LNCaP clone FGC (cell line): ENCODE results near the gene ZNHIT6.

ENCODE experiments used
- DNase-seq: peaks from one replicate; pipeline ENCODE4 v3.0.0-alpha.2; 2011; ENCODE audit warnings: low read depth
- H3K4me3 ChIP-seq: 2 replicates; pipeline ENCODE4 v1.5.1; 2011; ENCODE audit warnings: mild to moderate bottlenecking, low read depth, low read length, control low read depth
- TF ChIP-seq, protein P1 (sequence below): IDR thresholded peaks from 2 replicates; pipeline ENCODE4 v1.5.1; 2012; ENCODE audit warnings: mild to moderate bottlenecking; ENCODE audit not compliant: control insufficient read depth, insufficient read depth; ENCODE audit errors: extremely low read depth

The ZNHIT6 gene, protein sequence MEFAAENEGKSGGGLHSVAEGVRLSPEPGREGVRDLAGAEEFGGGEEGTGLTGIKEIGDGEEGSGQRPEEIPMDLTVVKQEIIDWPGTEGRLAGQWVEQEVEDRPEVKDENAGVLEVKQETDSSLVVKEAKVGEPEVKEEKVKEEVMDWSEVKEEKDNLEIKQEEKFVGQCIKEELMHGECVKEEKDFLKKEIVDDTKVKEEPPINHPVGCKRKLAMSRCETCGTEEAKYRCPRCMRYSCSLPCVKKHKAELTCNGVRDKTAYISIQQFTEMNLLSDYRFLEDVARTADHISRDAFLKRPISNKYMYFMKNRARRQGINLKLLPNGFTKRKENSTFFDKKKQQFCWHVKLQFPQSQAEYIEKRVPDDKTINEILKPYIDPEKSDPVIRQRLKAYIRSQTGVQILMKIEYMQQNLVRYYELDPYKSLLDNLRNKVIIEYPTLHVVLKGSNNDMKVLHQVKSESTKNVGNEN

DNA sequence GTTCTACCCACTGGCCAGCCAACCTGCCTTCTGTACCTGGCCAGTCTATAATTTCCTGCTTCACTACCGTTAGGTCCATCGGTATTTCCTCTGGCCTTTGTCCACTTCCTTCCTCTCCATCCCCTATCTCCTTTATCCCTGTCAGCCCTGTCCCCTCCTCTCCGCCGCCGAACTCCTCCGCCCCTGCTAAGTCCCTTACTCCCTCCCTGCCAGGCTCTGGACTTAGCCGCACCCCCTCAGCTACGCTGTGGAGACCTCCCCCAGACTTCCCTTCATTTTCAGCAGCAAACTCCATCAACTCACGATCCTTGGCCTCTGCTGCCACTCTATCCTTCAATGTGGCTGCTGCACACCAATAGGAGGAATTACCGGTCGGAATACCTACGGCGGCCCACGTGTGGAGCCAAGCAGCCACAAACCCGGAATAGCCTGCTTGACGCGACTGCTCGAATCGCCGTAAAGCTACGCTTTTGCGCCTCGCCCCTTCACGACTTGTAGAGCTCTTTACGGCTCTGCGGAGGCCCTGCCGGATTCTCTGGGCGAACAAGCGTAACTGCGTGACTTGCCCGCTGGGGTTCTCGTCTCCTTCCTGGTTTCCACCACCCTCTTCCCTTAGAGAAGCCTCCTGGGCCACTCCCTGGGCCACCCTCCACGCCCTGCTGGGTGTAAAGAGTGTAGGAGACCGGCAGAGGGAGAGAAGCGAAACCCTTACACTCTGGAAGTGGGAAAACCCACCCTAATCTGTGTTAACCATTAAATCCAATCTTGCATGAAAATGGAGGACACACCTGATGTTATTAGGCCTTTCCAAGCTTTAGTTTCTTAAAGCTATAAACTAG lies at the start of gene ZNHIT6:
ZNHIT6 (minus strand) TSS at position 444 of the 839 bp plus-strand sequence; CDS start at position 295, 149 bp downstream.
- TF ChIP-seq, protein P1, sequence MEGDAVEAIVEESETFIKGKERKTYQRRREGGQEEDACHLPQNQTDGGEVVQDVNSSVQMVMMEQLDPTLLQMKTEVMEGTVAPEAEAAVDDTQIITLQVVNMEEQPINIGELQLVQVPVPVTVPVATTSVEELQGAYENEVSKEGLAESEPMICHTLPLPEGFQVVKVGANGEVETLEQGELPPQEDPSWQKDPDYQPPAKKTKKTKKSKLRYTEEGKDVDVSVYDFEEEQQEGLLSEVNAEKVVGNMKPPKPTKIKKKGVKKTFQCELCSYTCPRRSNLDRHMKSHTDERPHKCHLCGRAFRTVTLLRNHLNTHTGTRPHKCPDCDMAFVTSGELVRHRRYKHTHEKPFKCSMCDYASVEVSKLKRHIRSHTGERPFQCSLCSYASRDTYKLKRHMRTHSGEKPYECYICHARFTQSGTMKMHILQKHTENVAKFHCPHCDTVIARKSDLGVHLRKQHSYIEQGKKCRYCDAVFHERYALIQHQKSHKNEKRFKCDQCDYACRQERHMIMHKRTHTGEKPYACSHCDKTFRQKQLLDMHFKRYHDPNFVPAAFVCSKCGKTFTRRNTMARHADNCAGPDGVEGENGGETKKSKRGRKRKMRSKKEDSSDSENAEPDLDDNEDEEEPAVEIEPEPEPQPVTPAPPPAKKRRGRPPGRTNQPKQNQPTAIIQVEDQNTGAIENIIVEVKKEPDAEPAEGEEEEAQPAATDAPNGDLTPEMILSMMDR = peak; percentile 35; the same call in 1 of the 2 replicates
- peak; percentile 97 for DNase-seq
- peak within 1 kb of the TSS; percentile 93 for H3K4me3 ChIP-seq

DNA sequence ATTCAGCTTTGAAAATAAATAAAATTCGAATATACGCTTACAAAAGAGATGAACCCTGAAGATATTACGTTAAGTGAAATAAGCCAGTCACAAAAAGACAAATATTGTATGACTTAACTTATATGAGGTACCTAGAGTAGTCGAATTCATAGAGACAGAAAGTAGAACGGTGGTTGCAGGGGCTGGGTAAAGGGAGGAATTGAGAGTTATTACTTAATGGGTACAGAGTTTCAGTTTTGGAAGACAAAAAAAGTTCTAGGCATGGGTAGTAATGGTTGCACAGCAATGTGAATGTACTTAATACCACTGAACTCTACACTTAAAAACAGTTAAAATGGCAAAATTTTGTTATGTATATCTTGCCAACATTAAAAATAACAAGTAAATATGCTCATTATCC lies 48.6 kb upstream of the ZNHIT6 start:
- no peak overlapping the region for H3K4me3 ChIP-seq
- DNase-seq = no peak
- TF ChIP-seq, protein P1 = no peak

DNA sequence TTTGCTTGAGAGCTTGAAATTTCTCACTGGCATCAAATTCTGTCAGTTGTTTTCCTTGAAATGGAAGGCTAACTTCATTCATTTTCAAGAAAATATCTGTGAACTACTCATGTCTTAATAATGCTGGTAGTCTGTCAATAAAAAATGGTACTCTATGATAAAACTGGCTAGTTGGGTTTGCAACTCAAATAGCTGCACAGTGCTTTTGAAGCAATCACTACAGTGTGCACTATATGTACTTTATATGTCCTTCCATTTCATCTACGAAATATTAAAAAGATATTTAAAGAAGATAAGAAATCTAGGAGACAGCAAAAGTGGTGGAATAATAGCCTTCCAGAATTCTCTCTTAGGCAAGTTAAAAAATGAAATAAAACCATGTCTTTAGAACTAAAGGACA lies 39.9 kb upstream of the ZNHIT6 start:
- no peak overlapping the region for H3K4me3 ChIP-seq
- TF ChIP-seq, protein P1 = no peak
- DNase-seq = no peak

DNA sequence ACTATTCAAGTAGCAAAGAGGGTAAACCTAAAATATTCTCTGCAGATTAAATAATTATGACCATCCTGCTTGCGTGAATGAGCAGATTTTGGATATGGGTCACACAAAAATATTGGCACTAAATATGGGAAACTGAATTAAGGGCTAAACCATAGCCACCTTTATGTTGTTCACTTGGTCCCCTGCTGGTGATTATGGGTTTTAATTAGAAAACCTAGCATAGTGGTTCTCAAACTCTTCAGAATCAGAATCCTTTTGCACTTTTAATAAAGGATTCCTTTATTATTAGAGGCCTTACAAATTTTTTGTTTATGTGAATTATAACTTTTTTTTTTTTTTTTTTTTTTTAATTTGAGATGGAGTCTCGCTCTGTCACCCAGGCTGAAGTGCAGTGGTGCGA lies 38.5 kb upstream of the ZNHIT6 start:
- no peak for DNase-seq
- no peak overlapping the region for H3K4me3 ChIP-seq
- TF ChIP-seq, protein P1 = no peak

DNA sequence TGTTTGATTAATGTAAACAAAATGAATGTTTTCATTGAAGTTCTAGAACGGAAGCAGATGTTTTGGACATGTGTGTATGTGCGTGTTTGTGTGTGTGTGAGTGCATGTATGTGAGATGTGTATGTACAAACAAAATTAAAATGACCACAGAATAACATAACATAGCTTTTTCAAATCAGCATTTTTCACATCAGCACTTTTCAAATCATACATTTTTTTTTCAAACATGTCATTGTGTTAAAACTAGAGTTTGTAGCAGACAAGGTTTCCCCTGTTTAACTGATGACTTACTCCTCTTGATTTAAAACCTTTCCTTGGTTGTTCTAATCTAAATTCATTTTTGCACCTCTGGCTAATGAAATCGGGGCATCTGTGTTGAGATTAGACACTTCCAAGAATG lies 35.6 kb upstream of the ZNHIT6 start:
- TF ChIP-seq, protein P1 = no peak
- no peak overlapping the region for H3K4me3 ChIP-seq
- no peak for DNase-seq

DNA sequence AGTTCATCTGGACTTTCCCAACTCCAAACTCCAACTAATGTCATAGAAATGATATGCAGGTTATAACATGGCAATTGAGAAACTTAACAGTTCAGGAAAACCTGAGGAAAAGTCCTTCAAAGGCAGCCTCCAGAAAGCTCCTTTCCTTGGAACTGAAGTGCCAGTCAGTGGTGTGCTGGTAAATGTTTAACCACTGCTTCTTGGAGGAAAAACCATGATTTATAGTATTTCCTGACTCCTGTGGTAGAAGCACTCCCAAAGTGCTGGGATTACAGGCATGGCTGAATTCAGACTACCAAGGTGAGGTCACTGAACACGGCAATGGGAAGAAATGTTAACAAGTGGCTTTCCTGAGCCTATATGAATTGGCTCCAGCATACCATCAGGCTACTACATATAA lies 26.7 kb upstream of the ZNHIT6 start:
- TF ChIP-seq, protein P1 = no peak
- DNase-seq = no peak
- H3K4me3 ChIP-seq = no peak overlapping the region
